HL-60 (cell line): ENCODE measurements around the gene MAD1L1.
"Not testable (repeated sequence)": the region's sequence is repeated elsewhere in the genome, so short reads cannot be mapped to it uniquely, and the experiment has no call there.

ENCODE experiments used
- DNase-seq, 2 experiments: peaks; one replicate each; pipeline ENCODE4 v3.0.0-alpha.2; 2010 to 2020; ENCODE audit warnings: low read depth in 1 of 2, low spot score in 1 of 2
- H3K27ac ChIP-seq: fragments of 250-450 bp; sonication (Bioruptor Pico); replicated peaks from 2 replicates; pipeline ENCODE4 v1.5.1; 2020; ENCODE audit warnings: mild to moderate bottlenecking, moderate library complexity
- H3K27me3 ChIP-seq: fragments of 250-450 bp; sonication (Bioruptor Pico); 2 replicates; pipeline ENCODE4 v1.5.1; 2021; ENCODE audit warnings: mild to moderate bottlenecking, moderate library complexity; ENCODE audit not compliant: insufficient read depth, poor library complexity, severe bottlenecking
- H3K4me3 ChIP-seq: replicated peaks from 2 replicates; pipeline ENCODE4 v1.5.1; 2011; ENCODE audit warnings: mild to moderate bottlenecking, control low read depth, low read length; ENCODE audit not compliant: insufficient read depth
- GABPA ChIP-seq: IDR thresholded peaks from 2 replicates; pipeline ENCODE4 v1.6.1; 2012; ENCODE audit warnings: low read depth
- POLR2AphosphoS5 ChIP-seq: IDR thresholded peaks from 2 replicates; pipeline ENCODE4 v1.6.1; 2012; ENCODE audit warnings: low read depth
- SPI1 ChIP-seq: IDR thresholded peaks from 2 replicates; pipeline ENCODE4 v1.6.1; 2012; ENCODE audit warnings: low read depth, mild to moderate bottlenecking, borderline replicate concordance
- TF ChIP-seq, protein P1 (sequence below): IDR thresholded peaks from one replicate; pipeline ENCODE4 v1.5.1; 2011; ENCODE audit warnings: low read length, control low read depth, inconsistent platforms; ENCODE audit not compliant: insufficient read depth
- TF ChIP-seq, protein P2 (sequence below): IDR thresholded peaks from 2 replicates; pipeline ENCODE4 v1.6.1; 2012; ENCODE audit warnings: low read depth; ENCODE audit not compliant: insufficient replicate concordance

MAD1L1 gene

DNA sequence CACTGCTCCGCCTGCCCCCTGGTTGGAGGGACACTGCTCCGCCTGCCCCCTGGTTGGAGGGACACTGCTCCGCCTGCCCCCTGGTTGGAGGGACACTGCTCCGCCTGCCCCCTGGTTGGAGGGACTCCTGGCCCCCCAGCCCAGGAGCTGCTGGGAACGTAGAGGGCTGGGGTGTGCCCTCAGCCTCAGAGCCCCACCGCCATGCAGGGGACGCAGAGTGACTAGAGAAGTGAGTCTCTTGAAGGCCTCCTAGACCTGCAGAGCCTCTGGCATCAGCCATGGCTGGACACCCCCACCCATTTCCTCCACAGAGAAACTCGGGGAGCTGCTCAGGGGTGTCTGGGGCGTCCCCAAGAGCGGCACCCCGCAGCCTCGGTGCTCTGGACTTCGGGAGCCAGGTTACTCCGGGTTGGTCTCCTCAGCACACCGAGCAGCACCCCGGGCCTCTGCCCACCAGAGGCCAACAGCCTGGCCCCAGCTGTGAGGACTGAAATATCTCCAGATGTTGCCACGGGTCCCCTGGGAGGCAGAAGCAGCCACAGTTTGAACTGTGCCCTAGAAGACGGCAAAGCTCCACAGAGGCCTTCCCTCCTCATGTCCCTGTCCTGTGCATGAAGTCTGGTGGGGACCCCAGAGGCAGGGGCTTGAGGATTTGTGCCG lies 370.8 kb downstream of the MAD1L1 start:
- Histone ChIP-seq H3K4me3 (no peak overlapping the region), H3K27ac (no peak overlapping the region), H3K27me3 (no peaks in the 10 kb centered on the region)
- no peak for DNase-seq
- no peak for TF ChIP-seq SPI1
- TF ChIP-seq, protein P1, sequence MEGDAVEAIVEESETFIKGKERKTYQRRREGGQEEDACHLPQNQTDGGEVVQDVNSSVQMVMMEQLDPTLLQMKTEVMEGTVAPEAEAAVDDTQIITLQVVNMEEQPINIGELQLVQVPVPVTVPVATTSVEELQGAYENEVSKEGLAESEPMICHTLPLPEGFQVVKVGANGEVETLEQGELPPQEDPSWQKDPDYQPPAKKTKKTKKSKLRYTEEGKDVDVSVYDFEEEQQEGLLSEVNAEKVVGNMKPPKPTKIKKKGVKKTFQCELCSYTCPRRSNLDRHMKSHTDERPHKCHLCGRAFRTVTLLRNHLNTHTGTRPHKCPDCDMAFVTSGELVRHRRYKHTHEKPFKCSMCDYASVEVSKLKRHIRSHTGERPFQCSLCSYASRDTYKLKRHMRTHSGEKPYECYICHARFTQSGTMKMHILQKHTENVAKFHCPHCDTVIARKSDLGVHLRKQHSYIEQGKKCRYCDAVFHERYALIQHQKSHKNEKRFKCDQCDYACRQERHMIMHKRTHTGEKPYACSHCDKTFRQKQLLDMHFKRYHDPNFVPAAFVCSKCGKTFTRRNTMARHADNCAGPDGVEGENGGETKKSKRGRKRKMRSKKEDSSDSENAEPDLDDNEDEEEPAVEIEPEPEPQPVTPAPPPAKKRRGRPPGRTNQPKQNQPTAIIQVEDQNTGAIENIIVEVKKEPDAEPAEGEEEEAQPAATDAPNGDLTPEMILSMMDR, result no peak
- no peak for TF ChIP-seq POLR2AphosphoS5
- no peak for TF ChIP-seq GABPA

DNA sequence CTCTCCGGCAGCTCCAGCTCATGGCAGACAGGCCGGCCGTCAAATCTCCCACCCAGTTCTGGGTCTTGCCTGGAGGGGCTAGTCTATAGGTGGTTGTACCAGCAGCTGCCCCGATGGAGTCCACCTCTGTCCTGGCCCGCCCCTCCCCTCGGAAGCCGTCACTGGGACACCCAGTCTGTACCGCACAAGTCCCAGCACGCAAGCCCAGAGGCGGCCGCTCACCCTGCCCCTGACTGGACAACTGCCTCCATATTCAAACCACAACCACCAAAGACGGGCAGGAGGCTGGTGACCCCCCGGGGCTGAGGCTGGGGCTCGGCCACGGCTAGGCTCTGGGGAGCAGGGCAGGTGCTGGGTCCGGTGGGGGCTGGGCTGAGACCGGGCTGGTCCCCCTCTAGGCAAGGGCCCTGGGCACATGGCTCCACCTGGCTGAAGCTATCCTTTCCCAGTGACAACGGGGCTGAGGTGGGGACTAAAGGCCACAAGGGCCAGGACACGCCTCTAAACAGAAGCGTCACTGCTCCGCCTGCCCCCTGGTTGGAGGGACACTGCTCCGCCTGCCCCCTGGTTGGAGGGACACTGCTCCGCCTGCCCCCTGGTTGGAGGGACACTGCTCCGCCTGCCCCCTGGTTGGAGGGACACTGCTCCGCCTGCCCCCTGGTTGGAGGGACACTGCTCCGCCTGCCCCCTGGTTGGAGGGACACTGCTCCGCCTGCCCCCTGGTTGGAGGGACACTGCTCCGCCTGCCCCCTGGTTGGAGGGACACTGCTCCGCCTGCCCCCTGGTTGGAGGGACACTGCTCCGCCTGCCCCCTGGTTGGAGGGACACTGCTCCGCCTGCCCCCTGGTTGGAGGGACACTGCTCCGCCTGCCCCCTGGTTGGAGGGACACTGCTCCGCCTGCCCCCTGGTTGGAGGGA lies 371.6 kb downstream of the MAD1L1 start:
- H3K27ac ChIP-seq, DNase-seq, H3K27me3 ChIP-seq, H3K4me3 ChIP-seq: not testable (repeated sequence)

GRCh38 chr7:1859266-1860035 lies 373.3 kb downstream of the MAD1L1 start:
- TF ChIP-seq GABPA (no peak), SPI1 (no peak)
- TF ChIP-seq, protein P1, result no peak

GRCh38 chr7:1858435-1859265 lies 374.1 kb downstream of the MAD1L1 start:
- Histone ChIP-seq H3K27me3 (no peaks in the 10 kb centered on the region), H3K4me3 (no peak overlapping the region), H3K27ac (no peak overlapping the region)
- no peak for DNase-seq
- TF ChIP-seq, protein P2, sequence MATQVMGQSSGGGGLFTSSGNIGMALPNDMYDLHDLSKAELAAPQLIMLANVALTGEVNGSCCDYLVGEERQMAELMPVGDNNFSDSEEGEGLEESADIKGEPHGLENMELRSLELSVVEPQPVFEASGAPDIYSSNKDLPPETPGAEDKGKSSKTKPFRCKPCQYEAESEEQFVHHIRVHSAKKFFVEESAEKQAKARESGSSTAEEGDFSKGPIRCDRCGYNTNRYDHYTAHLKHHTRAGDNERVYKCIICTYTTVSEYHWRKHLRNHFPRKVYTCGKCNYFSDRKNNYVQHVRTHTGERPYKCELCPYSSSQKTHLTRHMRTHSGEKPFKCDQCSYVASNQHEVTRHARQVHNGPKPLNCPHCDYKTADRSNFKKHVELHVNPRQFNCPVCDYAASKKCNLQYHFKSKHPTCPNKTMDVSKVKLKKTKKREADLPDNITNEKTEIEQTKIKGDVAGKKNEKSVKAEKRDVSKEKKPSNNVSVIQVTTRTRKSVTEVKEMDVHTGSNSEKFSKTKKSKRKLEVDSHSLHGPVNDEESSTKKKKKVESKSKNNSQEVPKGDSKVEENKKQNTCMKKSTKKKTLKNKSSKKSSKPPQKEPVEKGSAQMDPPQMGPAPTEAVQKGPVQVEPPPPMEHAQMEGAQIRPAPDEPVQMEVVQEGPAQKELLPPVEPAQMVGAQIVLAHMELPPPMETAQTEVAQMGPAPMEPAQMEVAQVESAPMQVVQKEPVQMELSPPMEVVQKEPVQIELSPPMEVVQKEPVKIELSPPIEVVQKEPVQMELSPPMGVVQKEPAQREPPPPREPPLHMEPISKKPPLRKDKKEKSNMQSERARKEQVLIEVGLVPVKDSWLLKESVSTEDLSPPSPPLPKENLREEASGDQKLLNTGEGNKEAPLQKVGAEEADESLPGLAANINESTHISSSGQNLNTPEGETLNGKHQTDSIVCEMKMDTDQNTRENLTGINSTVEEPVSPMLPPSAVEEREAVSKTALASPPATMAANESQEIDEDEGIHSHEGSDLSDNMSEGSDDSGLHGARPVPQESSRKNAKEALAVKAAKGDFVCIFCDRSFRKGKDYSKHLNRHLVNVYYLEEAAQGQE, result no peak
- TF ChIP-seq SPI1 (no peak), POLR2AphosphoS5 (no peak), GABPA (no peak)
- TF ChIP-seq, protein P1, result no peak

More at GRCh38 chr7:1859266-1860035, 373.3 kb downstream of the MAD1L1 start:
- no peak overlapping the region for H3K27ac ChIP-seq
- no peak for DNase-seq
- no peaks in the 10 kb centered on the region for H3K27me3 ChIP-seq
- no peak overlapping the region for H3K4me3 ChIP-seq
